ENCODE measurements around the gene MIB1. TPM values are rescaled to one million over a fixed set of nuclear protein-coding genes. Genes with fewer than 3 reads are reported as not detected.

The MIB1 gene
- 30.5 and 81.2 TPM in 2 replicates for total RNA-seq (2011; cell fraction: chromatin; rRNA removed; ENCODE audit: low replicate concordance)
- total RNA-seq (2011; cell fraction: nucleolus; rRNA removed): 12.3 and 17.6 TPM in 2 replicates
- 29.3 and 33.4 TPM in 2 replicates for total RNA-seq (2011; cell fraction: nucleoplasm; rRNA removed)
- total RNA-seq (2014; rRNA removed) (21.3 and 23.2 TPM in 2 replicates), total RNA-seq (2014; rRNA removed; fragmentation: Illumina TruSeq; extraction: Trizol) (43.8 and 51.7 TPM in 2 replicates), total RNA-seq (2015; rRNA removed; fragmentation: Illumina TruSeq; extraction: Trizol) (32.8 and 34.8 TPM in 2 replicates), total RNA-seq (2021) (37.1 and 42.8 TPM in 2 replicates), polyA plus RNA-seq (2011; rRNA removed) (25.7 and 35.1 TPM in 2 replicates), polyA plus RNA-seq (2014; fragmentation: Illumina TruSeq; extraction: Trizol) (19.5 and 21.3 TPM in 2 replicates), polyA plus RNA-seq (2014; fragmentation: Nextera tagmentation; extraction: Ambion mirVana) (1 to 10 TPM; 7.2 to 7.6 TPM), polyA plus RNA-seq (2014; rRNA removed) (9.7 and 10.3 TPM in 2 replicates), polyA minus RNA-seq (2011; rRNA and poly(A)+ RNA removed) (264 and 284 TPM in 2 replicates), Bru-seq, nascent RNA (percentile 82 among the genes with signal in this experiment), BruChase-seq, experiment 1, labeled RNA remaining after a 2-hour chase (percentile 86 among the genes with signal in this experiment), BruChase-seq, experiment 2, labeled RNA remaining after a 6-hour chase (percentile 85 among the genes with signal in this experiment)
- 5.4 and 13.4 TPM in 2 replicates for polyA plus RNA-seq (2011; cell fraction: cytosol; rRNA removed)
- 19.0 and 25.8 TPM in 2 replicates for polyA plus RNA-seq (2011; cell fraction: nucleus; rRNA removed)
- polyA plus RNA-seq (2012): 19.3 and 21.7 TPM in 2 replicates
- polyA minus RNA-seq (2011; cell fraction: cytosol; rRNA and poly(A)+ RNA removed): 62.5 and 81.2 TPM in 2 replicates
- polyA minus RNA-seq (2011; cell fraction: nucleus; rRNA and poly(A)+ RNA removed): 16.8 and 43.3 TPM in 2 replicates
- long read RNA-seq, experiment 1, full-length matches to known transcripts: 29 of 68 reads
- long read RNA-seq, experiment 1, partial matches to known transcripts: 12 of 68 reads
- long read RNA-seq, experiment 1, other reads (novel, unspliced or antisense): 27 of 68 reads
- long read RNA-seq, experiment 2, partial matches to known transcripts: 0 of 15 reads
- long read RNA-seq, experiment 2, other reads (novel, unspliced or antisense): 15 of 15 reads
- long read RNA-seq, experiment 3, partial matches to known transcripts: 2 of 3 reads
- long read RNA-seq, experiment 3, other reads (novel, unspliced or antisense): 1 of 3 reads

DNA sequence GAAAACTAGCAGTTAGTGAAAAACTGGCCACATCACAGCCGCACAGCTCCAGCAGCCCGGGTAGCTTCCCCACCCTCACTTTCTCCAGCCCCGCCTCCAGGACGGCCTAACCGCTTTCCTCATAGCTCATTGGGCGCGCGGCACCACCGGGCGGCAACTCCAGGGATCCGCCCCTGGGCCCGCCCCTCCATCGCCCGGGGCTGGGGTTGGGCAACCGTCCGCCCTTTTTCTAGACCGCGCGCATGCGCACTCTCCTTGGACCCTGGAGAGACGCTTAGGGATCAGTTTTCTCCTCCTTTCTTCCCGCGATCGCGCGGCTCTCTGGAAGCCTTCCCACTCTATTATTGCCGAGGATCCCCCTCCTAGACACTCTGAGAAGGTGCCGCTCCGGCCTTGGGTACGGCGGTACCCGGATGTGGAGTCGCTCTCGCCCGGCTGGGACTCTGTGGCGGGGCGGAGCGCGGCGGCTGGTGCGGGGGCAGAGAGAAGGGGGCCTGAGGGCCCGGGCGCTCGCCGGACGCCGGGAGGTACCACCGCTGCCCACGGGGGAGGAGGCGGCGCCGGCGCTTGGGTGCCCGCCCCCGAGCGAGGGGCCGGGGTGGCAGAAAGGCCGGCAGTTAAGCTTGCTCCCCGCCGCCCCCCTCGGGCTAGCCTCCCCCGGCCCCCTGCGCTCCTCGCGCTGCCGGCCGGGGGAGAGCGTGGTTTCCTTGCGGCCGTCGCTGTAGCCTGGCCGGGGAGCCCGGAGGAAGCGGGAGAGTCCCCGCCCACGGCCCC, at the start of gene MIB1:
MIB1 (plus strand) TSS at position 255 of the 774 bp plus-strand sequence. CDS start 792 bp downstream, outside the sequence.
- intact Hi-C loops (cut with micrococcal nuclease) (loop anchor here (1.0 to 10.0 kb wide), 3 partner anchors 36 to 246 kb away; partner anchors contain the start of genes ABHD3 and SNRPD1), in situ Hi-C loops (cut with MboI) (no loop called here)
- peak; percentile 94 for ATAC-seq
- Histone ChIP-seq H3K9ac (ENCODE audit: insufficient read depth in 1 of 2, low read depth in 2 of 2, low read length in 2 of 2) (peak within 1 kb of the TSS; percentile 90 to 98), H3K4me1 (replicated peaks in 1 of 2; ENCODE audit: control insufficient read depth in 2 of 2, insufficient read depth in 2 of 2, low read length in 2 of 2) (peaks cover 12 to 18% of the 10 kb centered on the region in 2 experiments; a peak in 4 of 5 replicates), H3K4me2 (ENCODE audit: insufficient read depth, low read length) (peak within 1 kb of the TSS; percentile 84), H3K79me2 (ENCODE audit: control insufficient read depth, insufficient read depth, low read length) (peaks cover 50% of the 10 kb centered on the region), H3K27ac (ENCODE audit: extremely low read depth, low read depth, low read length) (peak within 1 kb of the TSS; percentile 95), H3K9me3 (replicated peaks; ENCODE audit: control insufficient read depth, insufficient read depth, low read depth, low read length) (no peaks in the 10 kb centered on the region; the same call in 1 of the 2 replicates), H3K36me3 (ENCODE audit: control insufficient read depth, insufficient read depth, low read length) (no peaks in the 10 kb centered on the region), H3K27me3 (ENCODE audit: control insufficient read depth in 2 of 2, insufficient read depth in 2 of 2, low read length in 2 of 2) (no peaks in the 10 kb centered on the region), H3K9me1 (ENCODE audit: control insufficient read depth, insufficient read depth, low read length) (no peaks in the 10 kb centered on the region), H4K20me1 (replicated peaks; ENCODE audit: control insufficient read depth, insufficient read depth, low read length) (peaks cover 6% of the 10 kb centered on the region; the same call in 1 of the 2 replicates), H3K4me3 (peak within 1 kb of the TSS; percentile 90), H2AFZ (ENCODE audit: low read depth, low read length) (peak within 1 kb of the TSS; percentile 88)
- CTCF ChIA-PET (ENCODE audit: low intra/inter-chr PET ratio): no interaction called here
- no TSS peak for BruUV-seq (replicated peaks)
- FAIRE-seq: peak; percentile 88
- POLR2A ChIA-PET: interaction anchor here (0.6 to 3.8 kb wide), 11 partner anchors 10 to 227 kb away, joined by 3 to 21 read pairs (median 4); partner anchors contain the start of genes ABHD3 and ESCO1
- DNase-seq (ENCODE audit: extremely low read depth in 1 of 4, low spot score in 3 of 4): peak; percentile 96 to 98 (median 96)
- WGBS (ENCODE audit: insufficient coverage, low coverage, missing lambda C conversion rate): 1% methylated on average over 39 of the region's 76 CpGs
- TF ChIP-seq RFX7 (CRISPR knock-in tag; IDR thresholded peaks at IDR 0.05): no peak
- TF ChIP-seq XRCC5 (IDR thresholded peaks at IDR 0.05; ENCODE audit: low read depth, low read length): 0 out of 2 replicates have a peak, but pooled peaks have one; percentile 47
- no peak for TF ChIP-seq DNMT1 (IDR thresholded peaks at IDR 0.05)
- no peak; the same call in 1 of the 2 replicates for TF ChIP-seq ZNF76 (CRISPR knock-in tag; IDR thresholded peaks at IDR 0.05; ENCODE audit: borderline replicate concordance)
- TF ChIP-seq HCFC1 (IDR thresholded peaks at IDR 0.05; ENCODE audit: low read depth, low read length): no peak
- peak; percentile 82 for TF ChIP-seq PHF8 (IDR thresholded peaks at IDR 0.05; ENCODE audit: borderline replicate concordance, low read length)
- no peak; the same call in 1 of the 2 replicates for TF ChIP-seq CBX1 (IDR thresholded peaks at IDR 0.05; ENCODE audit: low read depth)
- no peak for TF ChIP-seq NEUROD1 (IDR thresholded peaks at IDR 0.05; ENCODE audit: borderline replicate concordance, low read depth, low read length, partially characterized antibody)
- no peak for TF ChIP-seq GATAD2A (IDR thresholded peaks at IDR 0.05)
- no peak for TF ChIP-seq ETV1 (tag; conservative IDR thresholded peaks at IDR 0.05; ENCODE audit: low read depth)
- TF ChIP-seq, protein P1, sequence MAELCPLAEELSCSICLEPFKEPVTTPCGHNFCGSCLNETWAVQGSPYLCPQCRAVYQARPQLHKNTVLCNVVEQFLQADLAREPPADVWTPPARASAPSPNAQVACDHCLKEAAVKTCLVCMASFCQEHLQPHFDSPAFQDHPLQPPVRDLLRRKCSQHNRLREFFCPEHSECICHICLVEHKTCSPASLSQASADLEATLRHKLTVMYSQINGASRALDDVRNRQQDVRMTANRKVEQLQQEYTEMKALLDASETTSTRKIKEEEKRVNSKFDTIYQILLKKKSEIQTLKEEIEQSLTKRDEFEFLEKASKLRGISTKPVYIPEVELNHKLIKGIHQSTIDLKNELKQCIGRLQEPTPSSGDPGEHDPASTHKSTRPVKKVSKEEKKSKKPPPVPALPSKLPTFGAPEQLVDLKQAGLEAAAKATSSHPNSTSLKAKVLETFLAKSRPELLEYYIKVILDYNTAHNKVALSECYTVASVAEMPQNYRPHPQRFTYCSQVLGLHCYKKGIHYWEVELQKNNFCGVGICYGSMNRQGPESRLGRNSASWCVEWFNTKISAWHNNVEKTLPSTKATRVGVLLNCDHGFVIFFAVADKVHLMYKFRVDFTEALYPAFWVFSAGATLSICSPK (IDR thresholded peaks at IDR 0.05; ENCODE audit: borderline replicate concordance): no peak
- TF ChIP-seq NCOR1 (IDR thresholded peaks at IDR 0.05): no peak
